Tibial nerve (tissue), 4 donors: Measurements from ENCODE around the gene ST8SIA1. TPM values are rescaled to one million over a fixed set of nuclear protein-coding genes. Genes with fewer than 3 reads are reported as not detected.

ENCODE experiments used
- DNase-seq, 2 donors: peaks; one replicate each; pipeline ENCODE4 v3.0.0-alpha.2; 2019; ENCODE audit warnings: low spot score in 2 of 2
- H3K27ac ChIP-seq, 4 donors: fragments of 200-600 bp; sonication (generic) in 3 of 4; one replicate each; pipeline ENCODE4 v1.5.1; 2017 to 2019; ENCODE audit warnings: mild to moderate bottlenecking in 1 of 4
- H3K27me3 ChIP-seq, 2 donors: fragments of 200-600 bp; sonication (generic) in 1 of 2; one replicate each; pipeline versions ENCODE4 v1.5.1 to v1.6.0; 2017 to 2019
- H3K36me3 ChIP-seq, 3 donors: fragments of 200-600 bp; sonication (generic); one replicate each; pipeline ENCODE4 v1.5.1; 2018 to 2019
- H3K4me1 ChIP-seq, 4 donors: fragments of 200-600 bp; sonication (generic) in 3 of 4; one replicate each; pipeline ENCODE4 v1.5.1; 2017 to 2019
- H3K4me3 ChIP-seq, 4 donors: fragments of 200-600 bp; sonication (generic) in 3 of 4; one replicate each; pipeline ENCODE4 v1.5.1; 2017 to 2019; ENCODE audit warnings: mild to moderate bottlenecking in 1 of 4, moderate library complexity in 1 of 4
- H3K9me3 ChIP-seq, 4 donors: fragments of 200-600 bp; sonication (generic) in 3 of 4; one replicate each; pipeline ENCODE4 v1.5.1; 2017 to 2019
- CTCF ChIP-seq, 5 experiments: fragments of 200-600 bp in 3 of 5; fragments of 450-650 bp in 2 of 5; sonication (generic) in 3 of 5; IDR thresholded peaks; one replicate each; pipeline ENCODE4 v1.5.1; 2016 to 2019; ENCODE audit warnings: antibody characterized with exemption in 5 of 5, mild to moderate bottlenecking in 3 of 5, moderate library complexity in 2 of 5
- EP300 ChIP-seq, 2 donors: sonication (generic); formaldehyde crosslinking; IDR thresholded peaks; one replicate each; pipeline ENCODE4 v1.6.1; 2017; ENCODE audit warnings: antibody characterized with exemption in 2 of 2, mild to moderate bottlenecking in 1 of 2
- POLR2A ChIP-seq, 2 donors: fragments of 450-650 bp; IDR thresholded peaks; one replicate each; pipeline ENCODE4 v1.6.1; 2017; ENCODE audit warnings: antibody characterized with exemption in 2 of 2, mild to moderate bottlenecking in 2 of 2, moderate library complexity in 2 of 2
- WGBS, 2 donors: methylation state at CpG; one replicate each; pipeline ENCODE4 v1.1.5; 2018; 5-methylcytosine and 5-hydroxymethylcytosine counted together
- total RNA-seq, 4 donors: library from RNA; depleted of rRNA; stranded (reverse); fragments of >200 nt; gene quantifications; one replicate each; pipeline ENCODE4 v1.1.0, GENCODE V29; 2016

ST8SIA1 gene
- total RNA-seq, 4 donors from 2014 or later: 0.63 to 5.1 (median 2.0) TPM

GRCh38 chr12:22256605-22257004, 77.9 kb downstream of the ST8SIA1 start:
- no peak overlapping the region for H3K27ac ChIP-seq

GRCh38 chr12:22256041-22256441, 78.5 kb downstream of the ST8SIA1 start:
- H3K27me3 ChIP-seq: no peaks in the 10 kb centered on the region
- H3K4me1 ChIP-seq: peaks cover 0 to 17% (median 4%) of the 10 kb centered on the region in 4 donors
- no peak overlapping the region for H3K4me3 ChIP-seq
- TF ChIP-seq EP300 (IDR thresholded peaks at IDR 0.05) (no peak), POLR2A (IDR thresholded peaks at IDR 0.05) (no peak), CTCF (IDR thresholded peaks at IDR 0.05) (no peak)
- 63 to 70% methylated on average over 7 of the region's 7 CpGs for WGBS, 2 donors
- no peak for DNase-seq
- no peaks in the 10 kb centered on the region for H3K36me3 ChIP-seq
- H3K9me3 ChIP-seq: no peaks in the 10 kb centered on the region
- no peak overlapping the region for H3K27ac ChIP-seq

More at GRCh38 chr12:22256605-22257004, 77.9 kb downstream of the ST8SIA1 start:
- Histone ChIP-seq H3K36me3 (no peaks in the 10 kb centered on the region), H3K4me1 (peaks cover 0 to 17% (median 4%) of the 10 kb centered on the region in 4 donors), H3K9me3 (no peaks in the 10 kb centered on the region), H3K4me3 (no peak overlapping the region), H3K27me3 (no peaks in the 10 kb centered on the region)
- 17 to 26% methylated on average over 1 of the region's 1 CpG for WGBS, 2 donors
- TF ChIP-seq POLR2A (IDR thresholded peaks at IDR 0.05) (no peak), CTCF (IDR thresholded peaks at IDR 0.05) (no peak), EP300 (IDR thresholded peaks at IDR 0.05) (no peak)
- no peak for DNase-seq

GRCh38 chr12:22255097-22255496, 79.4 kb downstream of the ST8SIA1 start:
- 46 to 48% methylated on average over 11 of the region's 11 CpGs for WGBS, 2 donors
- peaks cover 0 to 17% (median 4%) of the 10 kb centered on the region in 4 donors for H3K4me1 ChIP-seq
- no peak overlapping the region for H3K27ac ChIP-seq
- no peaks in the 10 kb centered on the region for H3K27me3 ChIP-seq
- no peak for TF ChIP-seq EP300 (IDR thresholded peaks at IDR 0.05)
- TF ChIP-seq CTCF (IDR thresholded peaks at IDR 0.05): no peak
- no peak for TF ChIP-seq POLR2A (IDR thresholded peaks at IDR 0.05)
- no peaks in the 10 kb centered on the region for H3K9me3 ChIP-seq
- no peaks in the 10 kb centered on the region for H3K36me3 ChIP-seq
- H3K4me3 ChIP-seq: no peak overlapping the region
- no peak for DNase-seq

- no peak for DNase-seq
- H3K4me3 ChIP-seq: no peak overlapping the region
- TF ChIP-seq POLR2A (IDR thresholded peaks at IDR 0.05): no peak
- TF ChIP-seq CTCF (IDR thresholded peaks at IDR 0.05): no peak
- no peak for TF ChIP-seq EP300 (IDR thresholded peaks at IDR 0.05)
- H3K9me3 ChIP-seq: no peaks in the 10 kb centered on the region
- no peaks in the 10 kb centered on the region for H3K36me3 ChIP-seq
- no peaks in the 10 kb centered on the region for H3K27me3 ChIP-seq
- peaks cover 0 to 17% (median 4%) of the 10 kb centered on the region in 4 donors for H3K4me1 ChIP-seq
- H3K27ac ChIP-seq: no peak overlapping the region
- WGBS, 2 donors: 79 to 80% methylated on average over 7 of the region's 7 CpGs
These were observed 80.0 kb downstream of the ST8SIA1 start for GRCh38 chr12:22254478-22254877.

GRCh38 chr12:22252057-22252456, 82.5 kb downstream of the ST8SIA1 start:
- no peaks in the 10 kb centered on the region for H3K27me3 ChIP-seq
- no peak for DNase-seq
- no peak overlapping the region for H3K27ac ChIP-seq
- peaks cover 0 to 17% (median 4%) of the 10 kb centered on the region in 4 donors for H3K4me1 ChIP-seq
- no peak overlapping the region for H3K4me3 ChIP-seq
- H3K36me3 ChIP-seq: no peaks in the 10 kb centered on the region
- 75 to 93% methylated on average over 3 of the region's 3 CpGs for WGBS, 2 donors
- no peak for TF ChIP-seq POLR2A (IDR thresholded peaks at IDR 0.05)
- TF ChIP-seq CTCF (IDR thresholded peaks at IDR 0.05): no peak
- TF ChIP-seq EP300 (IDR thresholded peaks at IDR 0.05): no peak
- H3K9me3 ChIP-seq: no peaks in the 10 kb centered on the region
